AG04450 (cell line): Measurements from ENCODE around the gene BRCA2. TPM values are rescaled to one million over a fixed set of nuclear protein-coding genes. Genes with fewer than 3 reads are reported as not detected.

Experiments used
- CTCF ChIA-PET: fragments of 300-600, 350-600 bp; formaldehyde crosslinking; extraction: SDS; loops from one replicate; lab custom pipeline; 2022; ENCODE audit warnings: antibody characterized with exemption, inconsistent platforms; lab: Charles Lee
- POLR2A ChIA-PET: fragments of 350-600 bp; formaldehyde crosslinking; extraction: SDS; loops from one replicate; lab custom pipeline; 2021; ENCODE audit warnings: antibody characterized with exemption, inconsistent platforms; lab: Yijun Ruan, JAX
- DNase-seq: peaks from one replicate; pipeline ENCODE4 v3.0.0-alpha.2; 2011; ENCODE audit warnings: low read depth, low spot score
- H3K27ac ChIP-seq: one replicate; pipeline ENCODE4 v1.5.1; 2012; ENCODE audit warnings: low read depth, low read length, control low read depth
- H3K27me3 ChIP-seq: one replicate; pipeline ENCODE4 v1.6.0; 2012; ENCODE audit warnings: low read length; ENCODE audit not compliant: control insufficient read depth, insufficient read depth
- H3K4me3 ChIP-seq: 2 replicates; pipeline ENCODE4 v1.5.1; 2011; ENCODE audit warnings: mild to moderate bottlenecking, low read depth, low read length, control low read depth
- H3K9me3 ChIP-seq: 2 replicates; pipeline ENCODE4 v1.5.1; 2012; ENCODE audit warnings: low read length; ENCODE audit not compliant: control insufficient read depth, insufficient read depth
- CTCF ChIP-seq: IDR thresholded peaks from 2 replicates; pipeline ENCODE4 v1.5.1; 2011; ENCODE audit warnings: low read depth, low read length, control low read depth, inconsistent platforms
- polyA plus RNA-seq: library from polyadenylated mRNA; depleted of rRNA; stranded (reverse); fragments of >200 nt; gene quantifications from 2 replicates; pipeline ENCODE4 v1.2.3, GENCODE V29; 2011

Gene BRCA2
- polyA plus RNA-seq, 1 experiment, result 0.92 TPM

GRCh38 chr13:32445461-32445860 lies 130.2 kb downstream of the BRCA2 start:
- ChIA-PET CTCF (interaction anchor here (0.6 kb wide), 1 partner anchor 646 kb away, joined by 3 read pairs; no protein-coding TSS in a partner anchor), POLR2A (no interaction called here)
- Histone ChIP-seq H3K4me3 (no peak overlapping the region), H3K27me3 (no peaks in the 10 kb centered on the region), H3K9me3 (no peaks in the 10 kb centered on the region; the same call in 1 of the 2 replicates), H3K27ac (no peak overlapping the region)
- no peak for DNase-seq
- no peak for TF ChIP-seq CTCF

- no peak for TF ChIP-seq CTCF
- H3K4me3 ChIP-seq, result no peak overlapping the region
- no peak overlapping the region for H3K27ac ChIP-seq
- no peaks in the 10 kb centered on the region; the same call in 1 of the 2 replicates for H3K9me3 ChIP-seq
- DNase-seq, result no peak
- ChIA-PET POLR2A (no interaction called here), CTCF (no interaction called here)
- H3K27me3 ChIP-seq, result no peaks in the 10 kb centered on the region
These were observed 130.9 kb downstream of the BRCA2 start for GRCh38 chr13:32446220-32446619.

GRCh38 chr13:32446773-32447465 lies 131.6 kb downstream of the BRCA2 start:
- ChIA-PET CTCF (no interaction called here), POLR2A (no interaction called here)
- no peak for TF ChIP-seq CTCF
- DNase-seq, result no peak
- peaks cover 4% of the 10 kb centered on the region for H3K9me3 ChIP-seq
- no peak overlapping the region for H3K27ac ChIP-seq
- H3K4me3 ChIP-seq, result no peak overlapping the region
- H3K27me3 ChIP-seq, result no peaks in the 10 kb centered on the region

- H3K27ac ChIP-seq, result no peak overlapping the region
- H3K27me3 ChIP-seq, result no peaks in the 10 kb centered on the region
- H3K9me3 ChIP-seq, result peaks cover 7% of the 10 kb centered on the region
- DNase-seq, result no peak
- CTCF ChIA-PET, result interaction anchor here (1.2 kb wide), 1 partner anchor 34 kb away, joined by 3 read pairs; no protein-coding TSS in a partner anchor
- no peak for TF ChIP-seq CTCF
- no peak overlapping the region for H3K4me3 ChIP-seq
- POLR2A ChIA-PET, result no interaction called here
These were observed 132.8 kb downstream of the BRCA2 start for GRCh38 chr13:32447894-32448623.

GRCh38 chr13:32448972-32449371 lies 133.7 kb downstream of the BRCA2 start:
- Histone ChIP-seq H3K27ac (no peak overlapping the region), H3K4me3 (no peak overlapping the region), H3K9me3 (peaks cover 7% of the 10 kb centered on the region), H3K27me3 (no peaks in the 10 kb centered on the region)
- ChIA-PET CTCF (interaction anchor here (0.8 to 1.2 kb wide), 2 partner anchors 34 to 103 kb away, joined by 3 to 4 read pairs; no protein-coding TSS in a partner anchor), POLR2A (no interaction called here)
- no peak for TF ChIP-seq CTCF
- no peak for DNase-seq
